Epidermal melanocyte (primary cell): ENCODE measurements around the gene CALN1.
"Not testable (repeated sequence)": the region's sequence is repeated elsewhere in the genome, so short reads cannot be mapped to it uniquely, and the experiment has no call there.

ENCODE experiments used
- DNase-seq: peaks from one replicate; pipeline ENCODE4 v3.0.0; 2011; ENCODE audit warnings: low spot score; ENCODE audit not compliant: insufficient read length

Gene CALN1

DNA sequence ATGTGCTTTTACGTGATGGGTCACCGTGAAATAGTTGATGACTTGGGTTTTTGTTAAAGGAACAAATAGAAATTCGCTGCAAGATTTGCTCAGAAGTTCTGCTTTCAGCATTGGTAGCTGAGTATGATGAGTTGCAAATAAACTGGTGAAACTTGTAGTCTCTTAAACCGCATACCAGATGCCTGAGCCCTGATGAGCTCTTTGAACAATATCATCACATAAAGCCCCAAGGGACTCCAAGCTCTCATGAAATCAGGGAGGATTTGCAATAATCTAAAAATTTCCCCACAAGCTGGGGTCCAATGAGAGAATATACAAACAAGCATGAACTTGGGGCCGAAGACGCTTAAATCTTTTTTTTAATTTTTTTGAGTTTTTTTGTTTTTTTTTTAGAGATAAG lies 312.4 kb downstream of the CALN1 start:
- no peak for DNase-seq

DNA sequence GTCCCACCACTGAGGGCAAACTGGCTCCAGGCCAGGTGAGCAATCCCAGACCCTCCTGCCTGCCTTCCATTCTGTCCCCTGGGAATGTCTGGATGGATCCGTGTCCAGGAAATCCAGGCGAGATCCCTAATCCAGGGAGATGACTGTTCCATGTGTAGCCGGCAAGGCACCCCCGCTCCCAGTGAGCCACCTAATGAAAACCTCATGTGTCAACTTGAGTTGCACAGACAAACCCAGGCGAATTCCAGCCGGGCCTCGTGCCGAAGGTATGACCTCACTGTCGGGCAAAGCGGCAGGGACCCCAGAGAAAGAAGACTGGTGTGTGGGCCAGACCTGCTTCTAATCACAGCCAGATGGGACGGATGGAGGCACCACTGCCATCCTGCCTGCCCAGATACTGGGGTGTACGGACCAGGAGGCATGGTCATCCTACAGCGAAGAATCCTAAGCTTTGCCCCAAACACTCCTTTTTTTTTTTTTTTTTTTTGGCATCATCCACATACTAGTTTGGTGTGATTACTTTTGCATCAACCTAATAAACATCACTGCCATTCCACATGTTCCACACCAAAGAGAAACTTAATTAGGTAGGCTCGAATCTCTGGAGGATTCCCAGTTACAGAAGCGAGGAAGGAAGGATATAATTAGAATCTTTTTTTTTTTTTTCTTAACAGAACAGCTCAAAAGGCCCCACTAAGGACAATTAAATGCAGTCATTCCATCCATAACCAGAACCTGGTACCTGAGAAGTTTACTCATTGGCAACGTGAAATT lies 313.1 kb downstream of the CALN1 start:
- no peak for DNase-seq

DNA sequence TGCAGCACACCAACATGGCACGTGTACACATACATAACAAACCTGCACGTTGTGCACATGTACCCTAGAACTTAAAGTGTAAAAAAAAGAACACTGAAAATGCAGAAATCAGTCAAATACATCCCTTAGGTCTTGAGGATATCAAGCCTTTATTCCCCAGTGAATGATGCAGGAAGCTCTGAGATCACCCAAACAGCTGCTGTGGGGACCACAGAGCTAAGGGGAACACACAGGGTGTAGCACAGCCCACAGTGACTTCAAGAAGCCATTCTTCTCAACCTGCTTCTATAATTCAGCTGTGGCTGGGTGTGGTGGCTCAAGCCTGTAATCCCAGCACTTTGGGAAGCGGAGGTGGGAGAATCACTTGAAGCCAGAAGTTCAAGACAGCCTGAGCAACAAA lies 314.9 kb downstream of the CALN1 start:
- DNase-seq = no peak

DNA sequence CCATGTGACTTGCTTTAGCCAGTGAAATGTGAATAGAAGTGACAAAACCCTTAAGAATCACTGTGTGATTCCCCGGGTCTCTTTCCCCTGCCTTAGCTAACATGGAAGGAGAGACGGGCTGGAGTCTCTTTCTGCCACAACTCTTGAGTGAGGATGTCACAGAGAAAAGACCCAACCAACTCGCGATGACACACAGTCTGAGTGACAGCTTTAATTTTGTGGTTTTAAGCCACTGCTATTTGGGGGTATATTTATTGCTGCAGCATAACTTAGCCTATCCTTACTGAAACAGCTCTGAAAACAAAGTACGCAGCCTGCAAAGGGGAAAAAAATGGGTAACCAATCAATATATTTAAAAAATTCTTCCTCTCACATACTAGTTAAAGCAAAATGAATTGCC lies 319.4 kb downstream of the CALN1 start:
- DNase-seq = no peak

DNA sequence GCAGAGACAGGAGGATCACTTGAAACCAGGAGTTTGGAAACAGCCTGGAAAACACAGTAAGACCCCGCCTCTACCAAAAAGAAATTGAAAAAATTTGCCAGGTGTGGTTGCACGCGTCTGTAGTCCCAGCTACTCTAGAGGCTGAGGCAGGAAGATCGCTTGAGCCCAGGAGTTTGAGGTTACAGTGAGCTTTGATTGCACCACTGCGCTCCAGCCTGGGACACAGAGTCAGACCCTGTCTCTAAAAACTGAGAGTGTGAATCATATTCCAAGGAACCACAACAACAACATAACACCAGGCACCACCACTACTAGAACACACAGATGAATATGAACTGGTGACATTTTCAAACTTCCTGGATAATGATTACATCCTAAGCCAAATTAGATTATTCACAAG lies 324.2 kb downstream of the CALN1 start:
- no peak for DNase-seq

DNA sequence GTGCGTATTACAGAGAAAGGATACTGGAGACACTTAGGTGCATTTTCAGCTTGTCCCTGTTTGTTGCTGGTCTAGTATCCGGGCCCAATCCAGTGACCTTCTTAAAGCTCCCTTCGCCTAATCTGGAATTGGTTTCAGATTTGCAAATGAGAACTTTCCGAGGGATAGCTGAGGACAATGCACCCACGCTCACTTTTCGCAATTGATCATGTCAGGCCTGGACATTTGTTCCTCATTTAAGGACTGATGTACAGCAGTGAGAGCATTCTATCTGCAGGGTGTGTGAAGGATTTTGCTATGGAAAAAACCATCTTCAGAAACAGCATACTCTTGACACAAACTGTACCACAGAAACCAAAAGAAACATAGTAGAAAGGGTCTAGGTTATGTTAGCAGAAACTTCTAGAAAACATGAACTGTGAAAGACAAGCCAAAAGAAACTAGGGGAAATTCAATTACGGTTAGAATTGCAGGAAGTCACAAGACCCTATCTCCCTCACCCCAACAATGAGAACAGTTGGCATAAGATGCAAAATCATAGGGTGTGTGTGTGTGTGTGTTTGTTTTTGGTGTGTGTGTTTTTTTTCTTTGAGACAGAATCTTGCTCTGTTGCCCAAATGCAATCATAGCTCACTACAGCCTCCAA lies 331.1 kb downstream of the CALN1 start:
- DNase-seq = no peak

DNA sequence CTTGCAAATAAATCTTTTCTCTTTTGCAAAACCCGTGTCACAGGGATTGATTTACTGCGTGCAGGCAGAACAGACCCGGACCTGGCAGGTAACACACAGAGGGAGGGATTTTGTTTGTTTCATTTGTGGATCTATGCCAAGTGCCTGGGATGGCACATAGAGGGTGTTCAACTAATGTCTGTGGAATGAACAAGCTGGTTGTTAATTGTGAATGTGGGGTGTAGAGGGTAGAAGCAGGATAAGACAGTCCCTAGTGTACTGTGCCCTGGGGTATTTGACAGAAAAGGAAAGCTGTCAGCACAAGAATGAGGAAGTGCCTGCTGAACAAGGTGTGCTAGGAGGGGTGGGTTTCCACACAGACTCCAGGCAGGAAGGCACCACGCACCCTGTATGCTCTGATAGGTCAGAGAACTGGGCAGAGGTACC lies 331.8 kb downstream of the CALN1 start:
- DNase-seq = no peak

DNA sequence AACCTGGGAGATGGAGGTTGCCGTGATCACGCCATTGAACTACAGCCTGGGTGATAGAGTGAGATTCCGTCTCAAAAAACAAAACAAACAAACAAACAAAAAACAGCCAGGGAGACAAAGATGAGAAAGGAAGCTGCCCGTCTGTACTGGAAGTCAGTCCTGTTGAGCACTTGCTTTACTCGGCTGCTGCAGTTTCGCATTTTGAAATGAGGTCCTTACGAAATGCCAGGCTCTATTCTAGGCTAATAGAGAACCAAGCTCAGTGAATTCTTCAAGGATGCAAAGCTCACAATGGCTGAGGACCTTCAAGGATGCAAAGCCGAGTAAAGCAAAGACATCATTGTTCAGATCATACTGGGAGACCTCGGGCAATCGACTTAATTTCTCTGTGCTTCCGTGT lies 333.3 kb downstream of the CALN1 start:
- no peak for DNase-seq

DNA sequence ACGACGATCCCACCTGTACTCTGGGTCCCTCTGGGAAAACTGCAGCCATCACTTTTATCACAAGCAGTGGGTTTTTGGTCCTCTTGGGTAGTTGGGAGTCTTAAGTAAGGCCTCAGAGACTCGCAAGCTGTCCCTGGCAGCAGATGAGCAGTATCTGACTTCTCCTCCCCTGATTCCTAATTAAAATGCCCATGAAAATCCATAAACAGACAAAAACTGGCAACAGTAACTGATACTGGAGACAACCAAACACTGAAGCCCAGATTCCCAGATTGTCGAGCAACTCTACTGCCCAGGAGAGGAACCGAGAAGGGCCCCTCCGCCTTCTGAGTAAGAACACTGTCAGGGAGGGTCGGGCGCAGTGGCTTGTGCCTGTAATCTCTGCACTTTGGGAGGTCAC lies 333.8 kb downstream of the CALN1 start:
- DNase-seq = no peak

DNA sequence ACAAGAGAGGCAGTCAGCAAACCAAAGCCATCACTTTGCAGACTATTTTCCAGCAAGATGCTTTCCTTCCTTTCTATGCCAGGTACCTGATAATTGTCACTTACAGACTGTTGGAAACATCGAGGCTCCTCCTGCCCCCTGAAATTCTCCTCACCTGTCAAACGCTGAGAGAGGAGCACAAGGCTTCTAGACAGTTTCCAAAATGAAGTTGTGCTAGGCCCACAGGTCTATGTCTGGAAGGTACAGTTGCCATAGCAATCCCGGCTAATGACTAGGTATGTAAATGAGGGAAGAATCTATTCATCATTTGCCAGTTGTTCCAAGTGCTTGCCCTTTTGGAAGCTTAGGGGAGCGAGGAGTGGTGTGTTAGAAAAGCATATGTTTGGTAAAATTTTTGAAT lies 334.4 kb downstream of the CALN1 start:
- no peak for DNase-seq

DNA sequence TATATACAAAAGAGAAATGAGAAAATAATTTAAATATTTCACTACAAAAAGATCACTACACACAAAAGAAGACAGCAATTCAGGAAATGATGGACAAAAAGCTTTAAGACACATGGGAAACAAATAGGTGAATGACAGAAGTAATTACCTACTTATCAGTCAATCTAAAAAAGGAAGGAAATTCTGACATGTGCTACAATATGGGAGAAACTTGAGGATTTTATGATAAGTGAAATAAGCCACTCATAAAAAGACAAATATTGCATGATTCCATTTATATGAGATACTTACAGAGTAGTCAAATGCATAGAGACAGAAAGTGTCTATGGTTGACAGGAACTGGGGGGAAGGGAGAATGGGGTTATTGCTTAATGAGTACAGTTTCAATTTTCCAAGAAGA lies 339.2 kb downstream of the CALN1 start:
- no peak for DNase-seq

DNA sequence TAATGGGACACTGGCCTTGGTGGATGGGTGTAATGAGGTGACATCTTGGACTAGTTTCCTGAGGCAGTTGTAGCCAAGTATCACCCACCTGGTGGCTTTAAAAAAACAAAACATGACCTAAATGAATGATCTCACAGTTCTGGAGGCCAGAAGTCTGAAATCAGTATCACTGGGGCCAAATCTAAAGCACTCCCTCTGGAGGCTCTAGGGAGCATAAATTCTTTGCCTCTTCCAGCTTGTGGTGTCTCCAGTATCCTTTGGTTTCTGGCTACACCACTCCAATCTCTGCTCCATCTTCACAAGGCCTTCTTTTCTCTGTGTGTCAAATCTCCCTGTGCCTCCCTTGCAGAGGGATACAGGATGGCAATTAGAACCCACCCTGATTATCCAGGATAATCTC lies 342.9 kb downstream of the CALN1 start:
- no peak for DNase-seq

DNA sequence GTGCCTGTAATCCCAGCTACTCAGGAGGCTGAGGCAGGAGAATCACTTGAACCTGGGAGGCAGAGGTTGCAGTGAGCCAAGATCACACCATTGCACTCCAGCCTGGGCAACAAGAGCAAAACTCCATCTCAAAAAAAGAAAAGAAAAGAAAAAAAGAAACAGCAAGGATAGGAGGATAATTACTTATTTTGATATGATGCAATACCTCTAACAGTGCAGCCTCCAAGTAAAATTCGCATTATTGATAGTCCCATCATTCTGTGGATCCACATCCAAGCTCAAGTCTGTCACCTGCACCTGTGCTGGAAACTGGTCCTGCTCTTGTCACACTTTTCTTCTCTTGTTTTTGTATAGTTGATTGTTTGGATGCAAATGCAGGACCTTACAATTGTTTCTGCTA lies 346.4 kb downstream of the CALN1 start:
- not testable (repeated sequence) for DNase-seq

DNA sequence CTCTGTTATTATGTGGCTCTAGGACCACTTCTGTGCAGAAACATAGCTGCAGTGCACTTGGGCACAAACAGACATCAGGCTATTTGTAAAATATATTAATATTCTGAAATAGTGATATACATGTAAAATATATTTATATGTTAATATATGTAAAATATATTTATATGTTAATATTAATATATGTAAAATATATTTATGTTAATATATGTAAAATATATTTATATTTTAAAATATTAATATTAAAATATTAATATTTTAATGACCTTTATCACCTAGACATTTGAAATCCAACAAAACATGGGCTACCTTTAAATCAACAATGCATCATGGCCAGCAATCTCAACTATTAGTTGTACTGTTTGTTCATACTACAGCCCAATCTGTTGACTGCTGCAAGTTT lies 347.2 kb downstream of the CALN1 start:
- no peak for DNase-seq

DNA sequence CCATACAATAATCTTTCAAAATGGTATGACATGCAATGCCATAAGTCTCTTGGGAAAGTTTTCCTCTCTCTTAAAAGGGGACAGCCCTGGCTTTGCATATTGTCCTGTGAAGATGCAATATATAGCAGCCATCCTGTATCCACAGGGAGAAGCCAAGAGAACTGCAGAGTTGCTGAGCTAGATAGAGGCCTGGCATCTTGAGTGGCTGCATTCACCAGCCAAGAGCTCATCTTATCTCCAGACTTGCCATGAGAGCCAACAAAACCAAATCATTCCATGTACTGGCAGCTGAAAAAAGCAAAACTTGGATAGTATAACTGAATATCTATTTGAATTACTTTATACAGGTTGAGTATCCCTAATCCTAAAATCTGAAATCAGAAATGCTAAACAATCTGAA lies 348.8 kb downstream of the CALN1 start:
- no peak for DNase-seq

DNA sequence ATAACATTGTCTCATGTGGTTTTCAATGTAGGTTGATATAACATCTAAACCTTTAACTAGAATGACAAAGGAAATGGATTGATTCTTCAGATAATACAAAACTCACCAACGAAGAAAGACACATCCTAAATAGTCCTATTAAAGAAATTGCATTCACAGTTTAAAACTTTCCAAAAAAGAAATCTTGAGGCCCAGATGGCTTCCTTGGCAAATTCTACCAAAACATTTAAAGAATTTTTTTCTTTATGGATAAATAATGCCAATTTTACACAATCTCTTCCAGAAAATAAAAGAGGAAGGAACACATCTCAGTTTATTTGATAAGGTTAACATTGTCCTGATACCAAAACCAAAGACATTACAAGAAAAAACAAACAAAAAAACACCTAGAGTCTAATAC lies 349.5 kb downstream of the CALN1 start:
- no peak for DNase-seq

DNA sequence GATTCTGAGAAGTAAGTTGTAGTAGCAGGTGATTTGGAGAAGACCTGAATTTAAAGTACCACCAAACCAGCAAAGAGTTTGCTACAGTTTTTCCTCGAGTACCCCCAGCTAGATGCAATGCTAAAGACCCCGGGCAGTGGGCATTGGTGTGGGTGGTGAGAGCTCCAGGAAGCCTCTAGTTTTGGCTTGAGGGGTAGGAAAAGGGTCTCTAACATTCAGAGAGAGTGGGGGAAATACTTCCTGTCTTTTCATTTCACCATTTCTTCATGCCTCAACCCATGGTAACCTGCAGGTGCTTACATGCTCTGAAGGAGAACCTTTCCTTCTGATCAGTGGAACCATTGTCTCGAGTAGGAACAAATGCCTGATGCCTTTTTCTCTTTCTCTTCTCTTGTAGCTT lies 352.2 kb downstream of the CALN1 start:
- DNase-seq = no peak

DNA sequence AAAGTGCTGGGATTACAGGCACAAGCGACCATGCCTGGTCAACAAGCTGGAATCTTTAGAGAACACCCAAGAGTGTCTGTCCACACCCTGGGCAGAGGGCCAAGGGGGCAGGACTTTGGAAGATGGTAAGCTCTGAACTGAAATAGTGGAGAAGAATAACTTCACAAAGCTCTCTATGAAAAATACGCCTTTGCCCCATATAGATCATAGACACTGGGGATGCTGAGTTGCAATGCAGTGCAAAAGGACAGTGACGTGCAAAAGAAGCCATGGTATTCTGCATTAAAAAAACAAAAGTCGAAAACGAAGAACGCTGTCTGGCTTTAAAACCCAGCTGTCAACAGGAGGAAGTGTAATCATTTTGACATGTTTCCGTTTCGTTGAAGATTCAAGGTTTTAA lies 353.6 kb downstream of the CALN1 start:
- no peak for DNase-seq

DNA sequence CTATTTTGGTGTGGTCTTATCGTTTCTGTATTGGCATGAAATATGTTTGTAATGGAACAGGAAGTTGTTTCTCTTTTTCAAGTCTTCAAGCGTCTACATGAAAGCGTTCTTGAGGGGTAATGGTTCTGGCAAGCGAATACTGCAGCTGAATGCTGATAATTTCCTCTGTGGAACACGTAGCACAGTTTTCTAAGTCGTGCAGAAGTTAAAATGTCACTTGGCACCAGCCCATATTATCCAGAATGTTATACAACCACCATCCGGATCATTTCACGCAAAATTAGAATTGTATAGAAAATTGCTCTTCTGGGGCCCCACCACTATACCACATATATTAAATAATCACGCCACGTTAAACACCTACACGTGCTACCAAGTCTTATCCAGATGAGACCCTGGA lies 354.3 kb downstream of the CALN1 start:
- DNase-seq = no peak

DNA sequence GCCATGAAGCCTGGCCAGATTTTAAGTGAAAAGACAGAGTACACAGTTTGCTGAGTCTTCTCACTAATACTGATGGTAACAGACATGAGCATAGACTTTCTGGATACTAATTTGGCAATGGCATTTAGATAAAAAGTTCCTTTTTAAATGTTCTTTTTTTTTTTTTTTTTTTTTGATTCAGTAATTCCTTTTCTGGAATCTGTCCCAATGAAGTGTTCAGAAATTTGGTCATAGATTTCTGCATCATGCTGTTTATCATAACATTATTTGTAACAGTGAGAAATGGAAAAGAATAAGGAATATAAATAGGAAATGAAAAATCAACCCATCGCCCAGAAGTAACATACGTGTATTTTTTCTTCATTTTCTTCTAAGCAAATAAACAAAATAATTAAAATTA lies 354.9 kb downstream of the CALN1 start:
- DNase-seq = no peak

DNA sequence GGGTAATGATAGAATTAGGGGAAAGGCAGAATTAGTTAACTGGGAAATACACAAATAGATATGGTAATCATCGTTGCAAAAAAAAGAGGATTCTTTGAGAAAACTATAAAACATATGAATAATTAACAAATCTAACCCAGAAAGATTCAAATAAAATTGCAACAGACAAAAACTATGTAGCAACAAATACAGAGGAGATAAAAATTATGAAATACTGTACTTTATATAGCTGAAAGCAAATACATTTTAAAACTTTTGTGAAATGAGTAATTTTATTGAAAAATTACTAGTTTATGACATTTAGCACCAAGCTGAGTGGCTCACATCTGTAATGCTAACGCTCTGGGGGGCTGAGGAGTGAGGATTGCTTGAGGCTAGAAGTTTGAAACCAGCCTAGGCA lies 356.7 kb downstream of the CALN1 start:
- DNase-seq = no peak

DNA sequence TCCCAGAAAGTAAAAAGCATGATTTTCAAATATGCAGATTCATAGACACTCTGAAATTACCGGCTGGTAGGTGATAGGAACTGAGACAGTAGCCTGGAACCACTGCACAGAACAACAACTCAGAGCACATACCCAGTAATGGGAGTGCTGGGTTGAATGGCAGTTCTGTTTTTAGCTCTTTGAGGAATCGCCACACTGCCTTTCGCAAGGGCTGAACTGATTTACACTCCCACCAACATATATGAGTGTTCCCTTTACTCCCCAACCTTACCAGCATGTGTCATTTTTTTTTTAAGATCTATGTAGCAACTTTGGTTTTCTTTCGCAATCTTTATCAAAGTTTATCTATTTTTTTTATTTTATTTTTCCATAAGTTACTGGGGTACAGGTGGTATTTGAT lies 358.8 kb downstream of the CALN1 start:
- no peak for DNase-seq

DNA sequence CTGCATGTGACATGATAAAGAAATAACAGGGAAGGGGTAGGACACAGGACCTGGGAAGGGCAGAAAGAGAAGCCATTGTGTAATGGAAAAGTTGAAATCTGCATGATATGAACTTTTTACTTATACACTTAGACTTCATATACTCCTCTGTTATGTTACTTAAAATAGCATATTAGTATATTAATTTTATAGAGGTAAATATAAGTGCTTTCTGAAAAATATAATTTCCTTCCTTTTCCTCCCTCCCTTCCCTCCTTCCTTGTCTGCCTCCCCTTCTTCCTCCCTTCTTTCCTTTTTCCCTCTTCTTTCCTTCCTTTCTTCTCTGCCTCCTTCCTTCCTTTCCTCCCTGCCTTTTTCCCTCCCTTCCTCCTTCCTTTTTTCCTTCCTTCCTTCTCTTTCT lies 363.7 kb downstream of the CALN1 start:
- DNase-seq = no peak
